CD1c-positive myeloid dendritic cell (primary cell): Measurements from ENCODE around the gene AOPEP.

ENCODE experiments used
- DNase-seq: peaks from one replicate; pipeline ENCODE4 v3.0.0-alpha.2; 2016; ENCODE audit errors: extremely low spot score

Gene AOPEP

GRCh38 chr9:95109456-95109855 lies 383.0 kb downstream of the AOPEP start:
- DNase-seq = no peak

- DNase-seq = no peak
Observed at GRCh38 chr9:95110921-95111525, 384.5 kb downstream of the AOPEP start.

- no peak for DNase-seq
Observed at GRCh38 chr9:95111716-95112115, 385.2 kb downstream of the AOPEP start.

GRCh38 chr9:95112436-95113280 lies 386.2 kb downstream of the AOPEP start:
- DNase-seq = no peak

GRCh38 chr9:95115104-95115503 lies 388.6 kb downstream of the AOPEP start:
- DNase-seq = no peak

GRCh38 chr9:95116002-95116807 lies 389.7 kb downstream of the AOPEP start:
- no peak for DNase-seq

- DNase-seq = no peak
Observed at GRCh38 chr9:95116808-95117204, 390.3 kb downstream of the AOPEP start.

- no peak for DNase-seq
Observed at GRCh38 chr9:95118596-95118995, 392.1 kb downstream of the AOPEP start.

GRCh38 chr9:95120781-95121370 lies 394.4 kb downstream of the AOPEP start:
- DNase-seq = no peak

GRCh38 chr9:95124582-95125367 lies 398.3 kb downstream of the AOPEP start:
- DNase-seq = no peak

GRCh38 chr9:95125652-95126051 lies 399.2 kb downstream of the AOPEP start:
- no peak for DNase-seq

- no peak for DNase-seq
Observed at GRCh38 chr9:95126739-95127138, 400.2 kb downstream of the AOPEP start.

GRCh38 chr9:95127249-95128176 lies 401.0 kb downstream of the AOPEP start:
- peak; percentile 79 for DNase-seq

- no peak for DNase-seq
Observed at GRCh38 chr9:95128177-95128524, 401.7 kb downstream of the AOPEP start.

- DNase-seq = no peak
Observed at GRCh38 chr9:95129476-95130291, 403.2 kb downstream of the AOPEP start.

GRCh38 chr9:95130484-95130883 lies 404.0 kb downstream of the AOPEP start:
- no peak for DNase-seq

GRCh38 chr9:95131023-95131943 lies 404.8 kb downstream of the AOPEP start:
- peak; percentile 54 for DNase-seq
